Stomach (tissue), 4 donors: Measurements from ENCODE around the gene RPP25.

ENCODE experiments used
- CTCF ChIP-seq, 7 experiments: fragments of 450-650 bp in 4 of 7; fragments of 200-600 bp in 3 of 7; sonication (generic) in 3 of 7; IDR thresholded peaks; one replicate each; pipeline ENCODE4 v1.5.1; 2016 to 2019; ENCODE audit warnings: antibody characterized with exemption in 7 of 7, control low read depth in 2 of 7, mild to moderate bottlenecking in 1 of 7
- EP300 ChIP-seq: sonication (generic); formaldehyde crosslinking; IDR thresholded peaks from one replicate; pipeline ENCODE4 v1.6.1; 2017; ENCODE audit warnings: antibody characterized with exemption

GRCh38 chr15:74992619-74993018 is 36.0 kb upstream of the RPP25 start:
- TF ChIP-seq CTCF (IDR thresholded peaks at IDR 0.05) (no peak), EP300 (no peak)
